SK-N-SH treated with all-trans-retinoic acid at 6 μM for 48 hours (cell line): ENCODE data around the gene TOMM7.

Experiments used
- ATAC-seq: fragments of 200-7000 bp; cut with Tn5 transposase; 3 replicates; pipeline ENCODE4 v1.9.1; 2020; ENCODE audit warnings: mild to moderate bottlenecking, moderate library complexity
- ARNTL ChIP-seq: fragments of 450-650 bp; formaldehyde crosslinking; IDR thresholded peaks from 2 replicates; pipeline ENCODE4 v1.5.0; 2020; ENCODE audit warnings: low read depth, mild to moderate bottlenecking, moderate library complexity, borderline replicate concordance
- BACH2 ChIP-seq: fragments of 250-450 bp; sonication (Bioruptor Pico); IDR thresholded peaks from 2 replicates; pipeline ENCODE4 v1.9.0; 2021; ENCODE audit warnings: mild to moderate bottlenecking, borderline replicate concordance
- CREB5 ChIP-seq: fragments of 250-450 bp; sonication (Bioruptor Pico); IDR thresholded peaks from 2 replicates; pipeline ENCODE4 v1.5.1; 2020; ENCODE audit warnings: low read depth, mild to moderate bottlenecking, moderate library complexity
- CSRNP3 ChIP-seq: fragments of 250-450 bp; sonication (Bioruptor Pico); IDR thresholded peaks from 2 replicates; pipeline ENCODE4 v1.5.1; 2021; ENCODE audit warnings: mild to moderate bottlenecking, moderate library complexity
- ESRRG ChIP-seq: fragments of 250-450 bp; sonication (Bioruptor Pico); IDR thresholded peaks from 2 replicates; pipeline ENCODE4 v1.6.1; 2021; ENCODE audit warnings: mild to moderate bottlenecking
- GLIS3 ChIP-seq: fragments of 250-450 bp; sonication (Bioruptor Pico); IDR thresholded peaks from 2 replicates; pipeline ENCODE4 v1.5.0; 2020; ENCODE audit warnings: mild to moderate bottlenecking, moderate library complexity
- ISL1 ChIP-seq: fragments of 250-450 bp; sonication (Bioruptor Pico); IDR thresholded peaks from 2 replicates; pipeline ENCODE4 v2.1.2; 2022; ENCODE audit warnings: mild to moderate bottlenecking, moderate library complexity
- PPARA ChIP-seq: fragments of 250-450 bp; sonication (Bioruptor Pico); IDR thresholded peaks from 2 replicates; pipeline ENCODE4 v1.5.0; 2020; ENCODE audit warnings: mild to moderate bottlenecking, borderline replicate concordance
- SNAI2 ChIP-seq: fragments of 250-450 bp; sonication (Bioruptor Pico); IDR thresholded peaks from 2 replicates; pipeline ENCODE4 v1.5.0; 2020; ENCODE audit warnings: mild to moderate bottlenecking, moderate library complexity
- TOX ChIP-seq: fragments of 250-450 bp; sonication (Bioruptor Pico); IDR thresholded peaks from 2 replicates; pipeline ENCODE4 v1.8.0; 2021; ENCODE audit warnings: mild to moderate bottlenecking, moderate library complexity, borderline replicate concordance
- ZC3H10 ChIP-seq: fragments of 250-450 bp; sonication (Bioruptor Pico); IDR thresholded peaks from 2 replicates; pipeline ENCODE4 v1.5.1; 2021; ENCODE audit warnings: mild to moderate bottlenecking, moderate library complexity
- ZFP3 ChIP-seq: fragments of 250-450 bp; sonication (Bioruptor Pico); IDR thresholded peaks from 2 replicates; pipeline ENCODE4 v1.5.0; 2020; ENCODE audit warnings: mild to moderate bottlenecking, moderate library complexity
- ZNF565 ChIP-seq: fragments of 450-650 bp; formaldehyde crosslinking; conservative IDR thresholded peaks from 2 replicates; pipeline ENCODE4 v1.5.0; 2020; ENCODE audit warnings: low read depth, mild to moderate bottlenecking, moderate library complexity
- ZNF70 ChIP-seq: fragments of 450-650 bp; formaldehyde crosslinking; IDR thresholded peaks from 2 replicates; pipeline ENCODE4 v1.5.0; 2020; ENCODE audit warnings: mild to moderate bottlenecking, moderate library complexity
- ZNF8 ChIP-seq: fragments of 450-650 bp; formaldehyde crosslinking; IDR thresholded peaks from 2 replicates; pipeline ENCODE4 v1.5.0; 2020; ENCODE audit warnings: mild to moderate bottlenecking, moderate library complexity
- TF ChIP-seq, protein P1 (sequence below): fragments of 250-450 bp; sonication (Bioruptor Pico); IDR thresholded peaks from 2 replicates; pipeline ENCODE4 v1.8.0; 2020; ENCODE audit warnings: mild to moderate bottlenecking, moderate library complexity, borderline replicate concordance
- TF ChIP-seq, protein P2 (sequence below): fragments of 250-450 bp; sonication (Bioruptor Pico); IDR thresholded peaks from 2 replicates; pipeline ENCODE4 v1.5.0; 2020; ENCODE audit warnings: mild to moderate bottlenecking, moderate library complexity

TOMM7 gene

DNA sequence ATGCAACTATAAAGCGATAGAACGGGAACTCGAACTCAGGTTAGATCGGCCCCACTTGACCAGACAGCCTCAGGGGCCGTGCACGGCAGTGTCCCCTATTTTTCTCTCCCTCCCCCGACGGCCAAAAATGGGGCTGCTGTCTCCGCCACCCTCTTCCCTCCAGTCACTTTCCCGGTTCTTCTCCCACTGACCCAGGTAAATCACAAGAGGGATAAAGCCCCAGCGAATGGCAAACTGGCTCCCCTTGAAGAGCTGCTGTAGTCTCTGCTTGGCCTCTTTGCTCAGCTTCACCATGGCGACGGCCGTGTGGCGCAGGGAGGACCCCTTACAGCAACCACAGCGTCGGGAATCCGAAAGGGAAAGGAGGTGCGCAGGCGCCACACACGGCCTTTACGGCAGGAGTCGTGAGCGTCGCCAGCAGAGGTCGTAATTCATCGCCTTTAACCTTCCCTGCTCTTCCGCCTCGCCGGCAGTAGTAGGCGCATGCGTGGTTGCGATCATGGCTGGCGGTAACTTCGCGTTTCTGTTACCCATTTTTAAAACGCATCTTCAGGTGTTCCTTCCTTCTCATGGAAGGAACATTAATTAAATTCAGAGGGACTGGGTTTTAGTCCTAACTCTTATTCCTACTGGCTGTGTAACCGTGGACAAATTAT, at the start of gene TOMM7:
TSS of gene TOMM7 (minus strand) at position 364 of the 656 bp plus-strand sequence. CDS start at position 294, 70 bp downstream.
- no peak for TF ChIP-seq GLIS3 (CRISPR knock-in tag)
- no peak; the same call in 1 of the 2 replicates for TF ChIP-seq BACH2 (CRISPR knock-in tag)
- no peak for TF ChIP-seq CREB5
- no peak for TF ChIP-seq ZC3H10
- no peak for TF ChIP-seq TOX (CRISPR knock-in tag)
- no peak for TF ChIP-seq SNAI2 (CRISPR knock-in tag)
- TF ChIP-seq ZNF70: no peak
- no peak for TF ChIP-seq CSRNP3 (CRISPR knock-in tag)
- TF ChIP-seq ZNF8 (CRISPR knock-in tag): no peak
- TF ChIP-seq, protein P1, sequence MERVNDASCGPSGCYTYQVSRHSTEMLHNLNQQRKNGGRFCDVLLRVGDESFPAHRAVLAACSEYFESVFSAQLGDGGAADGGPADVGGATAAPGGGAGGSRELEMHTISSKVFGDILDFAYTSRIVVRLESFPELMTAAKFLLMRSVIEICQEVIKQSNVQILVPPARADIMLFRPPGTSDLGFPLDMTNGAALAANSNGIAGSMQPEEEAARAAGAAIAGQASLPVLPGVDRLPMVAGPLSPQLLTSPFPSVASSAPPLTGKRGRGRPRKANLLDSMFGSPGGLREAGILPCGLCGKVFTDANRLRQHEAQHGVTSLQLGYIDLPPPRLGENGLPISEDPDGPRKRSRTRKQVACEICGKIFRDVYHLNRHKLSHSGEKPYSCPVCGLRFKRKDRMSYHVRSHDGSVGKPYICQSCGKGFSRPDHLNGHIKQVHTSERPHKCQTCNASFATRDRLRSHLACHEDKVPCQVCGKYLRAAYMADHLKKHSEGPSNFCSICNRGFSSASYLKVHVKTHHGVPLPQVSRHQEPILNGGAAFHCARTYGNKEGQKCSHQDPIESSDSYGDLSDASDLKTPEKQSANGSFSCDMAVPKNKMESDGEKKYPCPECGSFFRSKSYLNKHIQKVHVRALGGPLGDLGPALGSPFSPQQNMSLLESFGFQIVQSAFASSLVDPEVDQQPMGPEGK: no peak
- no peak for TF ChIP-seq ZNF565
- TF ChIP-seq, protein P2, sequence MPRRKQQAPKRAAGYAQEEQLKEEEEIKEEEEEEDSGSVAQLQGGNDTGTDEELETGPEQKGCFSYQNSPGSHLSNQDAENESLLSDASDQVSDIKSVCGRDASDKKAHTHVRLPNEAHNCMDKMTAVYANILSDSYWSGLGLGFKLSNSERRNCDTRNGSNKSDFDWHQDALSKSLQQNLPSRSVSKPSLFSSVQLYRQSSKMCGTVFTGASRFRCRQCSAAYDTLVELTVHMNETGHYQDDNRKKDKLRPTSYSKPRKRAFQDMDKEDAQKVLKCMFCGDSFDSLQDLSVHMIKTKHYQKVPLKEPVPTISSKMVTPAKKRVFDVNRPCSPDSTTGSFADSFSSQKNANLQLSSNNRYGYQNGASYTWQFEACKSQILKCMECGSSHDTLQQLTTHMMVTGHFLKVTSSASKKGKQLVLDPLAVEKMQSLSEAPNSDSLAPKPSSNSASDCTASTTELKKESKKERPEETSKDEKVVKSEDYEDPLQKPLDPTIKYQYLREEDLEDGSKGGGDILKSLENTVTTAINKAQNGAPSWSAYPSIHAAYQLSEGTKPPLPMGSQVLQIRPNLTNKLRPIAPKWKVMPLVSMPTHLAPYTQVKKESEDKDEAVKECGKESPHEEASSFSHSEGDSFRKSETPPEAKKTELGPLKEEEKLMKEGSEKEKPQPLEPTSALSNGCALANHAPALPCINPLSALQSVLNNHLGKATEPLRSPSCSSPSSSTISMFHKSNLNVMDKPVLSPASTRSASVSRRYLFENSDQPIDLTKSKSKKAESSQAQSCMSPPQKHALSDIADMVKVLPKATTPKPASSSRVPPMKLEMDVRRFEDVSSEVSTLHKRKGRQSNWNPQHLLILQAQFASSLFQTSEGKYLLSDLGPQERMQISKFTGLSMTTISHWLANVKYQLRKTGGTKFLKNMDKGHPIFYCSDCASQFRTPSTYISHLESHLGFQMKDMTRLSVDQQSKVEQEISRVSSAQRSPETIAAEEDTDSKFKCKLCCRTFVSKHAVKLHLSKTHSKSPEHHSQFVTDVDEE: no peak
- TF ChIP-seq, all 23 proteins: peak for 0
- peak; percentile 96 for ATAC-seq

GRCh38 chr7:22872096-22872807, 49.6 kb upstream of the TOMM7 start:
- TF ChIP-seq ZNF565 (no peak), ISL1 (no peak), CREB5 (no peak), TOX (CRISPR knock-in tag) (no peak), ARNTL (CRISPR knock-in tag) (no peak), GLIS3 (CRISPR knock-in tag) (no peak), CSRNP3 (CRISPR knock-in tag) (no peak), PPARA (CRISPR knock-in tag) (no peak)
- peak; percentile 86 for ATAC-seq

GRCh38 chr7:22871661-22872060, 49.0 kb upstream of the TOMM7 start:
- no peak for ATAC-seq
- TF ChIP-seq ZC3H10 (no peak), GLIS3 (CRISPR knock-in tag) (no peak)

DNA sequence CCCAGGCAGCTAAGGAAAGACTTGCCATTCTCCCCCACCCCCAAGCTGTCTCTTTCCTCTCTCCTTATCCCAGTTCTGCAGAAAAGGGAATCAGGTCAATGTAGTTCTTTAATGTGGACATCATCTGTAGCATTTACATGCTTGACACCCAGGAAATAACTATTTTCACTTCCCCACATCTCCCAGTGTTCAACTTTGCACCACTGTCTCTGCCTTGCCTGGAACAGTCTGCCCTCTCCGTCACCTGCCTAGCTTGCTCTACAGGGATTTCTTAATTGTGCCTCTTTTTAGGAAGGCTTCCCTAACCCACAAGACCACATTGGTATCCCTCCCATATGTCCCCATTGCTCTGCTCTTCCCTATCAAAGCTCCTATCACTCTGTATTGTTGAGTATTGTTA, 45.9 kb upstream of the TOMM7 start:
- TF ChIP-seq SNAI2 (CRISPR knock-in tag): no peak
- TF ChIP-seq ESRRG (CRISPR knock-in tag): no peak
- TF ChIP-seq, protein P2: no peak
- no peak for TF ChIP-seq ZNF70
- no peak for TF ChIP-seq ZFP3 (CRISPR knock-in tag)
- TF ChIP-seq, protein P1: no peak
- no peak for ATAC-seq
